Panc1 (cell line): ENCODE measurements around the gene FTL. TPM values are rescaled to one million over a fixed set of nuclear protein-coding genes. Genes with fewer than 3 reads are reported as not detected.

Experiments
- ATAC-seq: fragments of 200-7000 bp; cut with Tn5 transposase; 2 replicates; pipeline ENCODE4 v1.9.1; 2020; ENCODE audit warnings: mild to moderate bottlenecking, moderate library complexity
- BruUV-seq: library from RNA; stranded (reverse); fragments of 400-500 nt; replicated peaks from 2 replicates; lab custom pipeline; 2021; lab: Mats Ljungman, UMichigan
- CTCF ChIA-PET: fragments of 300-600 bp; sonication (Branson Sonifier 250); formaldehyde crosslinking; loops from one replicate; lab custom pipeline; 2022; ENCODE audit warnings: antibody characterized with exemption; lab: Charles Lee
- POLR2A ChIA-PET: fragments of 300-600 bp; sonication (Branson Sonifier 250); formaldehyde crosslinking; loops from one replicate; lab custom pipeline; 2022; ENCODE audit warnings: antibody characterized with exemption; lab: Charles Lee
- DNase-seq: peaks from one replicate; pipeline ENCODE4 v3.0.0-alpha.2; 2010; ENCODE audit warnings: low read depth, low spot score
- H3K27ac ChIP-seq: 2 replicates; pipeline ENCODE4 v1.5.1; 2011; ENCODE audit warnings: mild to moderate bottlenecking, low read length, inconsistent platforms
- H3K27me3 ChIP-seq: fragments of 200-500 bp; sonication (Bioruptor generic); 2 replicates; pipeline ENCODE4 v1.6.0; 2014; ENCODE audit warnings: low read length, inconsistent platforms; ENCODE audit not compliant: control insufficient read depth, insufficient read depth
- H3K36me3 ChIP-seq: fragments of 200-500 bp; sonication (Bioruptor generic); 2 replicates; pipeline ENCODE4 v1.5.1; 2014; ENCODE audit warnings: inconsistent platforms, mild to moderate bottlenecking, low read length, moderate library complexity; ENCODE audit not compliant: control insufficient read depth, insufficient read depth
- H3K4me1 ChIP-seq: 2 replicates; pipeline ENCODE4 v1.5.1; 2011; ENCODE audit warnings: inconsistent platforms, mild to moderate bottlenecking, low read length, moderate library complexity; ENCODE audit not compliant: control insufficient read depth, insufficient read depth
- H3K4me3 ChIP-seq, 2 experiments: 2 replicates each; pipeline ENCODE4 v1.5.1; 2011 to 2012; ENCODE audit warnings: low read depth in 2 of 2, low read length in 2 of 2, mild to moderate bottlenecking in 2 of 2, inconsistent platforms in 1 of 2, moderate library complexity in 1 of 2
- H3K9me3 ChIP-seq: fragments of 200-500 bp; sonication (Bioruptor generic); 2 replicates; pipeline ENCODE4 v1.5.1; 2014; ENCODE audit warnings: low read depth, mild to moderate bottlenecking, inconsistent platforms, low read length, moderate library complexity; ENCODE audit not compliant: control insufficient read depth, insufficient read depth
- CTCF ChIP-seq: fragments of 450-650 bp; IDR thresholded peaks from 2 replicates; pipeline ENCODE4 v1.5.1; 2017; ENCODE audit warnings: mild to moderate bottlenecking
- POLR2AphosphoS5 ChIP-seq: IDR thresholded peaks from 2 replicates; pipeline ENCODE4 v1.6.1; 2012; ENCODE audit warnings: mild to moderate bottlenecking, low read depth, low read length, moderate library complexity
- REST ChIP-seq, 2 experiments: IDR thresholded peaks; 2 replicates each; pipeline ENCODE4 v1.6.1; 2011 to 2012; ENCODE audit warnings: low read depth in 2 of 2, control low read depth in 1 of 2, low read length in 1 of 2, mild to moderate bottlenecking in 1 of 2, moderate library complexity in 1 of 2; ENCODE audit not compliant: insufficient read depth in 1 of 2
- SIN3A ChIP-seq: IDR thresholded peaks from 2 replicates; pipeline ENCODE4 v1.6.1; 2012; ENCODE audit warnings: low read depth, mild to moderate bottlenecking, low read length, moderate library complexity, borderline replicate concordance; ENCODE audit not compliant: insufficient read depth
- TCF7L2 ChIP-seq: IDR thresholded peaks from 2 replicates; pipeline ENCODE4 v1.6.1; 2011; ENCODE audit warnings: mild to moderate bottlenecking, low read depth, low read length, inconsistent platforms
- in situ Hi-C: cut with HindIII; loops from 2 replicates; pipeline ENCODE4 v1.10.0; 2016; ENCODE audit warnings: low sequenced_read_pairs, low pct_unique_long_range_greater_than_20kb
- intact Hi-C: fragments of 100-400 bp; cut with micrococcal nuclease; formaldehyde crosslinking; loops from one replicate; pipeline ENCODE4 v1.10.0; 2022; ENCODE audit not compliant: unreplicated experiment
- total RNA-seq: library from RNA; stranded (reverse); gene quantifications from one replicate; pipeline ENCODE4 v1.2.1, GENCODE V29; 2021; ENCODE audit not compliant: unreplicated experiment

FTL gene
- total RNA-seq, 1 experiment from 2014 or later, result 1,332 TPM

GRCh38 chr19:48953141-48953540 lies 12.0 kb upstream of the FTL start:
- Histone ChIP-seq H3K27me3 (no peaks in the 10 kb centered on the region), H3K4me3 (no peak overlapping the region), H3K4me1 (peaks cover 4% of the 10 kb centered on the region; the same call in 1 of the 2 replicates), H3K27ac (no peak overlapping the region), H3K9me3 (no peaks in the 10 kb centered on the region), H3K36me3 (no peaks in the 10 kb centered on the region)
- DNase-seq (no peak), ATAC-seq (no peak)
- TF ChIP-seq REST (IDR thresholded peaks at IDR 0.05; ENCODE audit: insufficient read depth in 1 of 2, low read depth in 2 of 2, low read length in 1 of 2) (no peak), TCF7L2 (no peak), POLR2AphosphoS5 (no peak), SIN3A (no peak), CTCF (no peak)
- intact Hi-C loops (no loop called here), in situ Hi-C loops (no loop called here)
- no TSS peak for BruUV-seq
- POLR2A ChIA-PET, result interaction anchor here (0.7 kb wide), 1 partner anchor 14 kb away, joined by 20 read pairs; no protein-coding TSS in a partner anchor
- CTCF ChIA-PET, result no interaction called here

GRCh38 chr19:48953990-48954594 lies 11.0 kb upstream of the FTL start:
- ChIA-PET POLR2A (no interaction called here), CTCF (no interaction called here)
- Histone ChIP-seq H3K27ac (peak overlapping the region; percentile 80), H3K36me3 (no peaks in the 10 kb centered on the region), H3K4me1 (peaks cover 4% of the 10 kb centered on the region; the same call in 1 of the 2 replicates), H3K9me3 (no peaks in the 10 kb centered on the region), H3K4me3 (peak overlapping the region; percentile 52 to 87), H3K27me3 (no peaks in the 10 kb centered on the region)
- DNase-seq (no peak), ATAC-seq (no peak; the same call in 1 of the 2 replicates)
- in situ Hi-C loops, result no loop called here
- intact Hi-C loops, result no loop called here
- no peak for TF ChIP-seq POLR2AphosphoS5
- no TSS peak for BruUV-seq

- no peaks in the 10 kb centered on the region for H3K36me3 ChIP-seq
- intact Hi-C loops, result no loop called here
- peak; percentile 62 for DNase-seq
- H3K27me3 ChIP-seq, result no peaks in the 10 kb centered on the region
- peak within 1 kb of the TSS; percentile 83 for H3K27ac ChIP-seq
- peak; percentile 97 for ATAC-seq
- H3K4me3 ChIP-seq, result peak within 1 kb of the TSS; percentile 81 to 87
- no TSS peak for BruUV-seq
- ChIA-PET POLR2A (no interaction called here), CTCF (no interaction called here)
- H3K4me1 ChIP-seq, result peaks cover 4% of the 10 kb centered on the region; the same call in 1 of the 2 replicates
- in situ Hi-C loops, result no loop called here
- TF ChIP-seq TCF7L2 (no peak), CTCF (no peak), POLR2AphosphoS5 (peak; percentile 37; the same call in 1 of the 2 replicates), SIN3A (no peak; the same call in 1 of the 2 replicates), REST (IDR thresholded peaks at IDR 0.05; ENCODE audit: insufficient read depth in 1 of 2, low read depth in 2 of 2, low read length in 1 of 2) (no peak)
- H3K9me3 ChIP-seq, result no peaks in the 10 kb centered on the region
Measured at GRCh38 chr19:48954595-48955307, 10.4 kb upstream of the FTL start, which contains the start of gene BAX. TSS of gene BAX (plus strand) at chr19:48954875. CDS start at chr19:48954929, 54 bp downstream.
